H1 (cell line): ENCODE measurements around the gene RGS2. TPM values are rescaled to one million over a fixed set of nuclear protein-coding genes. Genes with fewer than 3 reads are reported as not detected.

Source experiments
- ASH2L ChIP-seq: fragments of 200-600, 300-600 bp; sonication (generic); IDR thresholded peaks from one replicate; pipeline ENCODE4 v1.7.1; 2017; ENCODE audit warnings: low read length
- ATF3 ChIP-seq: IDR thresholded peaks from 2 replicates; pipeline ENCODE4 v1.6.1; 2011; ENCODE audit warnings: low read depth, mild to moderate bottlenecking, low read length; ENCODE audit not compliant: insufficient read depth
- BACH1 ChIP-seq: IDR thresholded peaks from 2 replicates; pipeline ENCODE4 v1.6.1; 2012; ENCODE audit warnings: low read length, improper control_type of control experiment
- CBX5 ChIP-seq: fragments of 300-800, 300-1000 bp; sonication (generic); IDR thresholded peaks from 2 replicates; pipeline ENCODE4 v1.7.1; 2016; ENCODE audit warnings: antibody characterized with exemption, low read length, low read depth
- CHD7 ChIP-seq: fragments of 300-600 bp; sonication (generic); IDR thresholded peaks from 2 replicates; pipeline ENCODE4 v1.7.1; 2012; ENCODE audit warnings: low read length, moderate library complexity, mild to moderate bottlenecking, inconsistent platforms; ENCODE audit not compliant: insufficient replicate concordance
- EGR1 ChIP-seq: IDR thresholded peaks from 2 replicates; pipeline ENCODE4 v1.6.1; 2011; ENCODE audit warnings: low read depth, low read length, borderline replicate concordance
- HDAC6 ChIP-seq: IDR thresholded peaks from one replicate; pipeline ENCODE4 v1.7.1; 2012; ENCODE audit warnings: low read depth, mild to moderate bottlenecking, inconsistent platforms, low read length, moderate library complexity
- RNF2 ChIP-seq: fragments of 200-900, 300-1000 bp; sonication (generic); IDR thresholded peaks from 2 replicates; pipeline ENCODE4 v1.7.1; 2016; ENCODE audit warnings: borderline replicate concordance, low read depth, mild to moderate bottlenecking, antibody characterized with exemption, low read length; ENCODE audit not compliant: poor library complexity, severe bottlenecking; ENCODE audit errors: missing control alignments
- polyA plus RNA-seq, 7 experiments: library from polyadenylated mRNA; depleted of rRNA in 3 of 7; stranded (reverse) in 5 of 7; unstranded in 2 of 7; fragments of >200 nt in 5 of 7; fragments of 200-250 nt in 2 of 7; gene quantifications; 1 replicate in 5 of 7; 2 replicates in 1 of 7; 4 replicates in 1 of 7; pipeline versions ENCODE4 v1.2.1 to v1.2.3, GENCODE V29; 2011 to 2013; ENCODE audit warnings: missing spikeins in 2 of 7, mixed read lengths in 2 of 7
- total RNA-seq: library from RNA; stranded (reverse); fragmentation: NEBNext Ultra II Directional; extraction: Animal tissue kit (Norgen Biotek cat#: 25700); gene quantifications from 2 replicates; pipeline ENCODE4 v1.2.1, GENCODE V29; 2021

The RGS2 gene
- total and polyA plus RNA-seq, 2 of the 8 experiments (the other 6 are each of a cell fraction or from before 2014, with no cell fraction given): 9.1 to 17.0 TPM

- TF ChIP-seq CHD7 (no peak), ASH2L (no peak), EGR1 (no peak), CBX5 (no peak), ATF3 (no peak), HDAC6 (no peak), RNF2 (no peak), BACH1 (no peak)
Measured at GRCh38 chr1:192844360-192844759, 35.5 kb downstream of the RGS2 start (continued).
